Measurements from ENCODE around the gene ZNF648. TPM values are rescaled to one million over a fixed set of nuclear protein-coding genes. Genes with fewer than 3 reads are reported as not detected.

The ZNF648 gene
- total RNA-seq, 1 donor from 2014 or later = not detected

- Mint-ChIP-seq H3K9me3 (ENCODE audit: low read depth) (no peaks in the 10 kb centered on the region), H3K36me3 (ENCODE audit: low read depth) (no peaks in the 10 kb centered on the region), H3K4me1 (ENCODE audit: low read depth) (peaks cover 7% of the 10 kb centered on the region), H3K27me3 (ENCODE audit: low read depth) (no peaks in the 10 kb centered on the region), H3K27ac (ENCODE audit: unreplicated experiment) (no peak overlapping the region), H3K4me3 (ENCODE audit: unreplicated experiment) (no peak overlapping the region)
- TF ChIP-seq CTCF (IDR thresholded peaks at IDR 0.05) = no peak
- DNase-seq (ENCODE audit: low spot score) = no peak
These were observed 24.2 kb upstream of the ZNF648 start for GRCh38 chr1:182085726-182086125.

- Mint-ChIP-seq H3K9me3 (ENCODE audit: low read depth) (no peaks in the 10 kb centered on the region), H3K4me1 (ENCODE audit: low read depth) (peaks cover 7% of the 10 kb centered on the region), H3K4me3 (ENCODE audit: unreplicated experiment) (no peak overlapping the region), H3K27ac (ENCODE audit: unreplicated experiment) (peak overlapping the region; percentile 29), H3K36me3 (ENCODE audit: low read depth) (no peaks in the 10 kb centered on the region), H3K27me3 (ENCODE audit: low read depth) (no peaks in the 10 kb centered on the region)
- TF ChIP-seq CTCF (IDR thresholded peaks at IDR 0.05) = peak; percentile 86
- no peak for DNase-seq (ENCODE audit: low spot score)
These were observed 23.2 kb upstream of the ZNF648 start for GRCh38 chr1:182084487-182085316.

- TF ChIP-seq CTCF (IDR thresholded peaks at IDR 0.05) = no peak
- Mint-ChIP-seq H3K4me3 (ENCODE audit: unreplicated experiment) (no peak overlapping the region), H3K9me3 (ENCODE audit: low read depth) (no peaks in the 10 kb centered on the region), H3K4me1 (ENCODE audit: low read depth) (peaks cover 7% of the 10 kb centered on the region), H3K27ac (ENCODE audit: unreplicated experiment) (no peak overlapping the region), H3K27me3 (ENCODE audit: low read depth) (no peaks in the 10 kb centered on the region), H3K36me3 (ENCODE audit: low read depth) (no peaks in the 10 kb centered on the region)
- DNase-seq (ENCODE audit: low spot score) = no peak
These were observed 22.5 kb upstream of the ZNF648 start for GRCh38 chr1:182083851-182084486.

GRCh38 chr1:182080955-182081582 is 19.6 kb upstream of the ZNF648 start:
- Mint-ChIP-seq H3K27me3 (ENCODE audit: low read depth) (no peaks in the 10 kb centered on the region), H3K27ac (ENCODE audit: unreplicated experiment) (no peak overlapping the region), H3K4me1 (ENCODE audit: low read depth) (peaks cover 7% of the 10 kb centered on the region), H3K4me3 (ENCODE audit: unreplicated experiment) (no peak overlapping the region), H3K9me3 (ENCODE audit: low read depth) (no peaks in the 10 kb centered on the region), H3K36me3 (ENCODE audit: low read depth) (no peaks in the 10 kb centered on the region)
- peak; percentile 82 for TF ChIP-seq CTCF (IDR thresholded peaks at IDR 0.05)
- no peak for DNase-seq (ENCODE audit: low spot score)

GRCh38 chr1:182080040-182080439 is 18.5 kb upstream of the ZNF648 start:
- Mint-ChIP-seq H3K4me3 (ENCODE audit: unreplicated experiment) (no peak overlapping the region), H3K27ac (ENCODE audit: unreplicated experiment) (no peak overlapping the region), H3K36me3 (ENCODE audit: low read depth) (no peaks in the 10 kb centered on the region), H3K9me3 (ENCODE audit: low read depth) (no peaks in the 10 kb centered on the region), H3K27me3 (ENCODE audit: low read depth) (no peaks in the 10 kb centered on the region), H3K4me1 (ENCODE audit: low read depth) (peaks cover 6% of the 10 kb centered on the region)
- TF ChIP-seq CTCF (IDR thresholded peaks at IDR 0.05) = no peak
- no peak for DNase-seq (ENCODE audit: low spot score)
